Measurements from ENCODE around the gene CHN2.

GRCh38 chr7:29249860-29250259 lies 55.3 kb downstream of the CHN2 start:
- TF ChIP-seq ELF4 (IDR thresholded peaks at IDR 0.05) = no peak
- no peak for TF ChIP-seq BHLHE40 (IDR thresholded peaks at IDR 0.05; ENCODE audit: borderline replicate concordance)
- no peak for TF ChIP-seq PKNOX1 (IDR thresholded peaks at IDR 0.05)
- no peak for TF ChIP-seq FOXA1 (IDR thresholded peaks at IDR 0.05)
- TF ChIP-seq FOXM1 (IDR thresholded peaks at IDR 0.05; ENCODE audit: borderline replicate concordance) = no peak
- TF ChIP-seq CTBP1 (IDR thresholded peaks at IDR 0.05; ENCODE audit: borderline replicate concordance) = no peak
- no peak for TF ChIP-seq ARNT (IDR thresholded peaks at IDR 0.05)
- TF ChIP-seq NFRKB (IDR thresholded peaks at IDR 0.05) = no peak
- no peak for TF ChIP-seq ZNF384 (IDR thresholded peaks at IDR 0.05)
- TF ChIP-seq SP1 (IDR thresholded peaks at IDR 0.05) = no peak
- TF ChIP-seq HDGF (IDR thresholded peaks at IDR 0.05; ENCODE audit: borderline replicate concordance) = no peak
- no peak for TF ChIP-seq FOXK2 (IDR thresholded peaks at IDR 0.05)
- TF ChIP-seq SUZ12 (IDR thresholded peaks at IDR 0.05) = no peak
- no peak for TF ChIP-seq L3MBTL2 (conservative IDR thresholded peaks at IDR 0.05)
